HEK293T (cell line): ENCODE data around the gene RSPH9.
A peak's percentile ranks its signal among the peaks of the same experiment; 100 is the strongest.

Source experiments
- CTCF ChIA-PET: fragments of 350-600 bp; formaldehyde crosslinking; extraction: SDS; loops from one replicate; lab custom pipeline; 2021; ENCODE audit warnings: antibody characterized with exemption, inconsistent platforms; lab: Yijun Ruan, JAX
- POLR2A ChIA-PET: fragments of 350-600 bp; formaldehyde crosslinking; extraction: SDS; loops from one replicate; lab custom pipeline; 2020; ENCODE audit warnings: antibody characterized with exemption, inconsistent platforms; lab: Yijun Ruan, JAX
- DNase-seq: peaks from one replicate; pipeline ENCODE4 v3.0.0; 2012; ENCODE audit warnings: mixed read lengths; ENCODE audit errors: extremely low spot score
- ARNT ChIP-seq: fragments of 450-650 bp; IDR thresholded peaks from 2 replicates; pipeline ENCODE4 v1.6.1; 2017; ENCODE audit warnings: mild to moderate bottlenecking
- BHLHE40 ChIP-seq: fragments of 450-650 bp; IDR thresholded peaks from 2 replicates; pipeline ENCODE4 v1.6.1; 2016; ENCODE audit warnings: mild to moderate bottlenecking, moderate library complexity, borderline replicate concordance
- CTBP1 ChIP-seq: fragments of 450-650 bp; IDR thresholded peaks from 2 replicates; pipeline ENCODE4 v1.6.1; 2016; ENCODE audit warnings: borderline replicate concordance
- ELF4 ChIP-seq: fragments of 450-650 bp; IDR thresholded peaks from 2 replicates; pipeline ENCODE4 v1.6.1; 2017; ENCODE audit warnings: antibody characterized with exemption
- FOXA1 ChIP-seq: fragments of 450-650 bp; IDR thresholded peaks from 2 replicates; pipeline ENCODE4 v1.6.1; 2016; ENCODE audit warnings: mild to moderate bottlenecking
- FOXK2 ChIP-seq: fragments of 450-650 bp; IDR thresholded peaks from 2 replicates; pipeline ENCODE4 v1.6.1; 2016; ENCODE audit warnings: mild to moderate bottlenecking
- FOXM1 ChIP-seq: fragments of 450-650 bp; IDR thresholded peaks from 2 replicates; pipeline ENCODE4 v1.6.1; 2017; ENCODE audit warnings: mild to moderate bottlenecking, borderline replicate concordance
- HDGF ChIP-seq: fragments of 450-650 bp; IDR thresholded peaks from 2 replicates; pipeline ENCODE4 v1.6.1; 2017; ENCODE audit warnings: antibody characterized with exemption, borderline replicate concordance
- L3MBTL2 ChIP-seq: fragments of 450-650 bp; conservative IDR thresholded peaks from 2 replicates; pipeline ENCODE4 v1.6.1; 2016; ENCODE audit warnings: mild to moderate bottlenecking
- LEF1 ChIP-seq: fragments of 450-650 bp; IDR thresholded peaks from 2 replicates; pipeline ENCODE4 v1.6.1; 2017; ENCODE audit warnings: mild to moderate bottlenecking, borderline replicate concordance
- NFRKB ChIP-seq: fragments of 450-650 bp; IDR thresholded peaks from 2 replicates; pipeline ENCODE4 v1.6.1; 2016; ENCODE audit warnings: mild to moderate bottlenecking, moderate library complexity
- PKNOX1 ChIP-seq: fragments of 450-650 bp; IDR thresholded peaks from 2 replicates; pipeline ENCODE4 v1.6.1; 2016
- SP1 ChIP-seq: fragments of 450-650 bp; IDR thresholded peaks from 2 replicates; pipeline ENCODE4 v1.6.1; 2017
- SUZ12 ChIP-seq: fragments of 450-650 bp; IDR thresholded peaks from 2 replicates; pipeline ENCODE4 v1.6.1; 2016; ENCODE audit warnings: mild to moderate bottlenecking
- TARDBP ChIP-seq: fragments of 450-650 bp; IDR thresholded peaks from 2 replicates; pipeline ENCODE4 v1.6.1; 2016
- ZNF384 ChIP-seq: fragments of 450-650 bp; IDR thresholded peaks from 2 replicates; pipeline ENCODE4 v1.6.1; 2016

RSPH9 gene

GRCh38 chr6:43666196-43666920 is 21.5 kb downstream of the RSPH9 start:
- DNase-seq, result no peak
- no peak for TF ChIP-seq NFRKB
- TF ChIP-seq FOXK2, result no peak
- no peak for TF ChIP-seq TARDBP
- no peak for TF ChIP-seq CTBP1
- TF ChIP-seq ELF4, result no peak
- no peak for TF ChIP-seq FOXA1
- TF ChIP-seq BHLHE40, result no peak
- TF ChIP-seq ZNF384, result no peak
- no peak for TF ChIP-seq FOXM1
- no peak for TF ChIP-seq L3MBTL2
- no peak for TF ChIP-seq LEF1
- no peak for TF ChIP-seq SP1
- no peak for TF ChIP-seq SUZ12
- TF ChIP-seq HDGF, result no peak
- TF ChIP-seq PKNOX1, result no peak
- TF ChIP-seq ARNT, result no peak
- POLR2A ChIA-PET, result interaction anchor here (0.8 to 3.4 kb wide), 2 partner anchors 31 to 37 kb away, joined by 4 to 13 read pairs; partner anchors contain the start of genes GTPBP2 and MAD2L1BP
- CTCF ChIA-PET, result interaction anchor here (0.6 to 3.7 kb wide), 9 partner anchors 30 to 412 kb away, joined by 3 to 14 read pairs (median 3); no protein-coding TSS in a partner anchor

GRCh38 chr6:43667245-43668150 is 22.7 kb downstream of the RSPH9 start:
- TF ChIP-seq FOXA1, result no peak
- TF ChIP-seq SUZ12, result no peak
- TF ChIP-seq TARDBP, result no peak
- TF ChIP-seq L3MBTL2, result no peak
- TF ChIP-seq NFRKB, result no peak
- no peak for TF ChIP-seq PKNOX1
- no peak for TF ChIP-seq ZNF384
- TF ChIP-seq HDGF, result no peak
- no peak for TF ChIP-seq CTBP1
- no peak for TF ChIP-seq FOXK2
- TF ChIP-seq SP1, result no peak
- TF ChIP-seq BHLHE40, result no peak
- TF ChIP-seq ELF4, result no peak
- no peak for TF ChIP-seq LEF1
- TF ChIP-seq FOXM1, result no peak
- TF ChIP-seq ARNT, result no peak
- peak; percentile 86 for DNase-seq
- ChIA-PET POLR2A (interaction anchor here (0.7 to 3.4 kb wide), 5 partner anchors 29 to 40 kb away, joined by 3 to 13 read pairs (median 4); partner anchors contain the start of genes GTPBP2 and MAD2L1BP), CTCF (interaction anchor here (0.5 to 3.7 kb wide), 18 partner anchors 11 to 411 kb away, joined by 3 to 14 read pairs (median 3); partner anchors contain the start of genes RSPH9 and VEGFA)

GRCh38 chr6:43668151-43669028 is 23.6 kb downstream of the RSPH9 start:
- TF ChIP-seq SUZ12 (no peak), HDGF (no peak), SP1 (no peak), CTBP1 (no peak), ARNT (no peak), FOXK2 (no peak), PKNOX1 (no peak), NFRKB (no peak), L3MBTL2 (no peak)
- peak; percentile 68 for DNase-seq
- ChIA-PET CTCF (interaction anchor here (0.5 to 3.7 kb wide), 12 partner anchors 11 to 410 kb away, joined by 3 to 14 read pairs (median 3); partner anchors contain the start of gene VEGFA), POLR2A (interaction anchor here (0.7 to 3.4 kb wide), 4 partner anchors 28 to 41 kb away, joined by 3 to 13 read pairs (median 4); partner anchors contain the start of genes GTPBP2 and MAD2L1BP)

- CTCF ChIA-PET, result interaction anchor here (0.8 to 1.6 kb wide), 7 partner anchors 38 to 410 kb away, joined by 3 to 4 read pairs (median 3); partner anchors contain the start of gene VEGFA
- TF ChIP-seq ELF4, result no peak
- no peak for TF ChIP-seq CTBP1
- TF ChIP-seq FOXM1, result no peak
- no peak for TF ChIP-seq SP1
- TF ChIP-seq HDGF, result no peak
- TF ChIP-seq BHLHE40, result no peak
- TF ChIP-seq ARNT, result no peak
- POLR2A ChIA-PET, result interaction anchor here (1.0 to 3.4 kb wide), 3 partner anchors 34 to 40 kb away, joined by 4 to 13 read pairs (median 9); partner anchors contain the start of genes GTPBP2 and MAD2L1BP
- DNase-seq, result no peak
Measured at GRCh38 chr6:43669050-43669921, 24.4 kb downstream of the RSPH9 start.
